Measurements from ENCODE around the gene CDC25B. TPM values are rescaled to one million over a fixed set of nuclear protein-coding genes. Genes with fewer than 3 reads are reported as not detected.
A peak's percentile ranks its signal among the peaks of the same experiment; 100 is the strongest.

Gene CDC25B
- total and polyA plus RNA-seq, 2 of the 13 experiments (the other 11 are each of a cell fraction or from before 2014, with no cell fraction given), result 14.5 to 19.4 TPM

- TF ChIP-seq ELK4 (CRISPR knock-in tag; IDR thresholded peaks at IDR 0.05; ENCODE audit: borderline replicate concordance) (no peak), SRSF9 (IDR thresholded peaks at IDR 0.05; ENCODE audit: borderline replicate concordance, insufficient read depth, low read depth, low read length, poor library complexity, severe bottlenecking) (no peak), HOXD1 (CRISPR knock-in tag; IDR thresholded peaks at IDR 0.05) (peak; percentile 51; the same call in 1 of the 2 replicates), GMEB2 (CRISPR knock-in tag; IDR thresholded peaks at IDR 0.05; ENCODE audit: low read depth) (no peak), GZF1 (CRISPR knock-in tag; IDR thresholded peaks at IDR 0.05) (peak; percentile 88; the same call in 1 of the 2 replicates), ZNF343 (CRISPR knock-in tag; IDR thresholded peaks at IDR 0.05) (no peak), BCLAF1 (IDR thresholded peaks at IDR 0.05) (no peak), ZNF3 (CRISPR knock-in tag; IDR thresholded peaks at IDR 0.05) (no peak), CHCHD3 (CRISPR knock-in tag; IDR thresholded peaks at IDR 0.05) (peak; percentile 92), CENPT (CRISPR knock-in tag; IDR thresholded peaks at IDR 0.05; ENCODE audit: low read depth) (no peak), RXRB (CRISPR knock-in tag; IDR thresholded peaks at IDR 0.05; ENCODE audit: borderline replicate concordance) (no peak; the same call in 1 of the 2 replicates), JUN (CRISPR knock-in tag; IDR thresholded peaks at IDR 0.05) (no peak), NCOA2 (CRISPR knock-in tag; IDR thresholded peaks at IDR 0.05) (no peak; the same call in 1 of the 2 replicates), PHF8 (CRISPR knock-in tag; IDR thresholded peaks at IDR 0.05) (peak; percentile 23; the same call in 1 of the 2 replicates), SKI (IDR thresholded peaks at IDR 0.05; ENCODE audit: partially characterized antibody) (no peak), ZNF207 (IDR thresholded peaks at IDR 0.05; ENCODE audit: borderline replicate concordance) (no peak), RCOR2 (CRISPR knock-in tag; IDR thresholded peaks at IDR 0.05) (no peak), ZNF629 (CRISPR knock-in tag; conservative IDR thresholded peaks at IDR 0.05) (no peak), KLF12 (CRISPR knock-in tag; IDR thresholded peaks at IDR 0.05; ENCODE audit: borderline replicate concordance) (peak; percentile 95), AFF4 (CRISPR knock-in tag; IDR thresholded peaks at IDR 0.05) (no peak), RAD51 (IDR thresholded peaks at IDR 0.05; ENCODE audit: borderline replicate concordance) (no peak)
Measured at GRCh38 chr20:3749689-3750531, 46.2 kb upstream of the CDC25B start (continued).

All from HepG2 (cell line).